Trophoblast cell (in vitro differentiated cells and primary cell): ENCODE measurements around the gene DAB1.

ENCODE experiments used
- DNase-seq, 2 donors: peaks; one replicate each; pipeline ENCODE4 v3.0.0-alpha.2; 2016
- H2AFZ ChIP-seq: 2 replicates; pipeline ENCODE4 v1.6.1; 2013; ENCODE audit warnings: low read length, moderate library complexity, mild to moderate bottlenecking; ENCODE audit not compliant: insufficient read depth, poor library complexity
- H2AK5ac ChIP-seq: 2 replicates; pipeline ENCODE4 v1.6.1; 2013; ENCODE audit warnings: mild to moderate bottlenecking, low read length
- H2BK120ac ChIP-seq: 2 replicates; pipeline ENCODE4 v1.6.1; 2013; ENCODE audit warnings: low read length, mild to moderate bottlenecking, moderate library complexity; ENCODE audit not compliant: insufficient read depth, poor library complexity
- H2BK12ac ChIP-seq: 2 replicates; pipeline ENCODE4 v1.6.1; 2013; ENCODE audit warnings: mild to moderate bottlenecking, low read length, moderate library complexity
- H2BK5ac ChIP-seq: 2 replicates; pipeline ENCODE4 v1.6.1; 2013; ENCODE audit warnings: low read length, low read depth, moderate library complexity, mild to moderate bottlenecking; ENCODE audit not compliant: poor library complexity
- H3K14ac ChIP-seq: 2 replicates; pipeline ENCODE4 v1.6.1; 2013; ENCODE audit warnings: mild to moderate bottlenecking, low read length
- H3K18ac ChIP-seq: 2 replicates; pipeline ENCODE4 v1.6.1; 2013; ENCODE audit warnings: mild to moderate bottlenecking, low read length
- H3K23ac ChIP-seq: 2 replicates; pipeline ENCODE4 v1.6.1; 2013; ENCODE audit warnings: low read length
- H3K27ac ChIP-seq: 2 replicates; pipeline ENCODE4 v1.5.1; 2013; ENCODE audit warnings: low read depth, mild to moderate bottlenecking, inconsistent platforms, low read length, moderate library complexity
- H3K27me3 ChIP-seq: 2 replicates; pipeline ENCODE4 v1.6.1; 2013; ENCODE audit warnings: inconsistent platforms, mild to moderate bottlenecking, low read length, moderate library complexity; ENCODE audit not compliant: insufficient read depth
- H3K36me3 ChIP-seq, 2 experiments: 1 replicate in 1 of 2; 2 replicates in 1 of 2; pipeline ENCODE4 v1.6.1; 2013; ENCODE audit warnings: low read length in 2 of 2, mild to moderate bottlenecking in 2 of 2, moderate library complexity in 1 of 2; ENCODE audit not compliant: insufficient read depth in 2 of 2, control insufficient read depth in 1 of 2
- H3K4ac ChIP-seq: 2 replicates; pipeline ENCODE4 v1.6.1; 2013; ENCODE audit warnings: low read depth, mild to moderate bottlenecking, low read length, moderate library complexity
- H3K4me1 ChIP-seq, 2 experiments: 1 replicate in 1 of 2; 2 replicates in 1 of 2; pipeline ENCODE4 v1.6.1; 2013; ENCODE audit warnings: low read length in 2 of 2, mild to moderate bottlenecking in 2 of 2, moderate library complexity in 1 of 2; ENCODE audit not compliant: insufficient read depth in 2 of 2, control insufficient read depth in 1 of 2
- H3K4me2 ChIP-seq: 2 replicates; pipeline ENCODE4 v1.6.1; 2013; ENCODE audit warnings: inconsistent platforms, mild to moderate bottlenecking, low read length, moderate library complexity
- H3K4me3 ChIP-seq: 2 replicates; pipeline ENCODE4 v1.5.1; 2013; ENCODE audit warnings: mild to moderate bottlenecking, low read depth, low read length, inconsistent platforms
- H3K79me1 ChIP-seq: one replicate; pipeline ENCODE4 v1.6.1; 2013; ENCODE audit warnings: low read length
- H3K79me2 ChIP-seq: 2 replicates; pipeline ENCODE4 v1.6.1; 2013; ENCODE audit warnings: low read length, mild to moderate bottlenecking; ENCODE audit not compliant: control insufficient read depth, insufficient read depth, poor library complexity
- H3K9ac ChIP-seq: 2 replicates; pipeline ENCODE4 v1.6.1; 2013; ENCODE audit warnings: mild to moderate bottlenecking, low read length
- H3K9me3 ChIP-seq: 2 replicates; pipeline ENCODE4 v1.6.1; 2013; ENCODE audit warnings: low read depth, mild to moderate bottlenecking, control low read depth, inconsistent platforms, low read length; ENCODE audit not compliant: insufficient read depth
- H4K12ac ChIP-seq: 2 replicates; pipeline ENCODE4 v1.6.1; 2013; ENCODE audit warnings: low read depth, mild to moderate bottlenecking, low read length, moderate library complexity
- H4K8ac ChIP-seq: 2 replicates; pipeline ENCODE4 v1.6.1; 2013; ENCODE audit warnings: low read depth, mild to moderate bottlenecking, low read length, moderate library complexity
- H4K91ac ChIP-seq: one replicate; pipeline ENCODE4 v1.6.1; 2013; ENCODE audit warnings: low read depth, mild to moderate bottlenecking, low read length, moderate library complexity
- WGBS: extraction: QIAGEN DNeasy Blood & Tissue Kit; methylation state at CpG from one replicate; pipeline ENCODE4 v1.1.7; 2013; ENCODE audit warnings: missing lambda C conversion rate; ENCODE audit not compliant: insufficient read length, insufficient coverage; ENCODE audit errors: extremely low coverage; 5-methylcytosine and 5-hydroxymethylcytosine counted together

DAB1 gene

GRCh38 chr1:57234459-57234858 is 189.4 kb downstream of the DAB1 start:
- Histone ChIP-seq H2AK5ac (no peak overlapping the region), H4K91ac (no peak overlapping the region), H2AFZ (no peak overlapping the region), H3K27ac (no peak overlapping the region), H3K14ac (no peak overlapping the region), H2BK12ac (no peak overlapping the region), H3K9ac (no peak overlapping the region), H3K4ac (no peak overlapping the region), H3K79me2 (no peaks in the 10 kb centered on the region), H2BK120ac (no peak overlapping the region), H3K23ac (no peak overlapping the region), H3K18ac (no peak overlapping the region), H2BK5ac (no peak overlapping the region), H3K79me1 (no peaks in the 10 kb centered on the region), H3K4me2 (no peak overlapping the region), H3K4me1 (no peaks in the 10 kb centered on the region), H3K27me3 (no peaks in the 10 kb centered on the region), H3K4me3 (no peak overlapping the region), H3K9me3 (no peaks in the 10 kb centered on the region), H3K36me3 (no peaks in the 10 kb centered on the region), H4K12ac (no peak overlapping the region), H4K8ac (no peak overlapping the region)
- no peak for DNase-seq

GRCh38 chr1:57232500-57232899 is 191.4 kb downstream of the DAB1 start:
- no peak overlapping the region for H2BK120ac ChIP-seq
- H3K79me2 ChIP-seq = no peaks in the 10 kb centered on the region
- peak in 1 of 2 donors; percentile 6 for DNase-seq
- H3K27me3 ChIP-seq = no peaks in the 10 kb centered on the region
- no peaks in the 10 kb centered on the region for H3K36me3 ChIP-seq
- H3K4me2 ChIP-seq = no peak overlapping the region
- H4K12ac ChIP-seq = no peak overlapping the region
- no peak overlapping the region for H3K18ac ChIP-seq
- no peaks in the 10 kb centered on the region for H3K79me1 ChIP-seq
- H3K27ac ChIP-seq = no peak overlapping the region
- H4K8ac ChIP-seq = no peak overlapping the region
- H3K4me3 ChIP-seq = no peak overlapping the region
- H3K9me3 ChIP-seq = no peaks in the 10 kb centered on the region
- WGBS = no CpG with 5 or more reads among the region's 3 CpGs
- no peak overlapping the region for H2BK12ac ChIP-seq
- no peak overlapping the region for H3K14ac ChIP-seq
- no peaks in the 10 kb centered on the region for H3K4me1 ChIP-seq
- H3K23ac ChIP-seq = no peak overlapping the region
- H4K91ac ChIP-seq = no peak overlapping the region
- H2AFZ ChIP-seq = no peak overlapping the region
- H3K9ac ChIP-seq = no peak overlapping the region
- H3K4ac ChIP-seq = no peak overlapping the region
- H2AK5ac ChIP-seq = no peak overlapping the region
- H2BK5ac ChIP-seq = no peak overlapping the region

GRCh38 chr1:57229998-57230397 is 193.9 kb downstream of the DAB1 start:
- Histone ChIP-seq H3K4me1 (no peaks in the 10 kb centered on the region), H3K9ac (no peak overlapping the region), H3K79me1 (no peaks in the 10 kb centered on the region), H2BK5ac (no peak overlapping the region), H3K27ac (no peak overlapping the region), H3K23ac (no peak overlapping the region), H3K4ac (no peak overlapping the region), H2AFZ (no peak overlapping the region), H2AK5ac (no peak overlapping the region), H3K36me3 (no peaks in the 10 kb centered on the region), H3K18ac (no peak overlapping the region), H3K9me3 (no peaks in the 10 kb centered on the region), H3K4me3 (no peak overlapping the region), H2BK12ac (no peak overlapping the region), H2BK120ac (no peak overlapping the region), H3K4me2 (no peak overlapping the region), H4K12ac (no peak overlapping the region), H3K14ac (no peak overlapping the region), H4K8ac (no peak overlapping the region), H3K79me2 (no peaks in the 10 kb centered on the region), H4K91ac (no peak overlapping the region), H3K27me3 (no peaks in the 10 kb centered on the region)
- DNase-seq = no peak
- no CpG with 5 or more reads among the region's 2 CpGs for WGBS

- H3K4ac ChIP-seq = no peak overlapping the region
- H2AFZ ChIP-seq = no peak overlapping the region
- H3K14ac ChIP-seq = no peak overlapping the region
- no peaks in the 10 kb centered on the region for H3K9me3 ChIP-seq
- no peak overlapping the region for H3K4me3 ChIP-seq
- H3K27me3 ChIP-seq = no peaks in the 10 kb centered on the region
- no peaks in the 10 kb centered on the region for H3K79me2 ChIP-seq
- H4K8ac ChIP-seq = no peak overlapping the region
- H3K79me1 ChIP-seq = no peaks in the 10 kb centered on the region
- no peak overlapping the region for H2BK5ac ChIP-seq
- no peak overlapping the region for H4K91ac ChIP-seq
- DNase-seq = no peak
- H3K18ac ChIP-seq = no peak overlapping the region
- no peak overlapping the region for H4K12ac ChIP-seq
- H3K36me3 ChIP-seq = no peaks in the 10 kb centered on the region
- H3K4me1 ChIP-seq = no peaks in the 10 kb centered on the region
- no CpG with 5 or more reads among the region's 4 CpGs for WGBS
- H2BK120ac ChIP-seq = no peak overlapping the region
- no peak overlapping the region for H3K4me2 ChIP-seq
- no peak overlapping the region for H3K9ac ChIP-seq
- no peak overlapping the region for H2BK12ac ChIP-seq
- H3K23ac ChIP-seq = no peak overlapping the region
- no peak overlapping the region for H3K27ac ChIP-seq
- H2AK5ac ChIP-seq = no peak overlapping the region
Observed at GRCh38 chr1:57229076-57229475, 194.8 kb downstream of the DAB1 start.
